Measurements from ENCODE around the gene JPH3.

JPH3 gene

DNA sequence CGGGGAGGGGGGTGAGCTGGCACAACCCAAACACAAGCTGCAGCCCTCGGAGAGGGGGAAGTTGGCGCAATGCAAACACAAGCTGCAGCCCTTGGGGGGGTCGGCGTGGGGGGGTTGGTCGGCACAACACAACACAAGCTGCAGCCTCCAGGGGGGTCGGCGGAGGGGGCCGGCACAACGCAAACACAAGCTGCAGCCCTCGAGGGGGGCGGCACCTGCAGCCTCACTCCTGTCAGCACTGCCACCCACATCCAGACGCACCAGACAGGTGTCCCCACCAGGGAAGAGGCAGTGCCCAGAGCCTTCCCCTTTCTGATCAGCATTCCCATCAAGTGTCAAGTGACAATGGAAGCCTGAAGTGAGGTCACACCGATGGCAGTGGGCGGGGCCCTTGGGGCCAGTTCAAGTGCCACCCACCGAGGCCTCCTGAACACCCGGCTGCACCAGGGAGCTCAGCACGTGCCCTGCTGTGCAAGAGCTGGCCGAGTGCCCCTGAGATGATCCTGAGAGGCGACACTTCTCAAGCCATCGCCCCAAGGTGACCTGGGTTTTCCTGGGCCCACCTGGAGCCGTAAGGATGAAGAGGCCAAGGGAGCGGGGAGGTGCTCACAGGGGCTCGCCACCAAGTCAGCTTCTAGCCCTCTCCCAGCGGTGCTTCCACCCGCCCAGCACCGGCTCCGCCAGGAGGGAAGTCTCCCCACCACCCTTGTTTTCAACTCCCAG is 104.1 kb downstream of the JPH3 start:
- H3K4me3 ChIP-seq (ENCODE audit: low read length) = no peak overlapping the region
- TF ChIP-seq, protein P1, sequence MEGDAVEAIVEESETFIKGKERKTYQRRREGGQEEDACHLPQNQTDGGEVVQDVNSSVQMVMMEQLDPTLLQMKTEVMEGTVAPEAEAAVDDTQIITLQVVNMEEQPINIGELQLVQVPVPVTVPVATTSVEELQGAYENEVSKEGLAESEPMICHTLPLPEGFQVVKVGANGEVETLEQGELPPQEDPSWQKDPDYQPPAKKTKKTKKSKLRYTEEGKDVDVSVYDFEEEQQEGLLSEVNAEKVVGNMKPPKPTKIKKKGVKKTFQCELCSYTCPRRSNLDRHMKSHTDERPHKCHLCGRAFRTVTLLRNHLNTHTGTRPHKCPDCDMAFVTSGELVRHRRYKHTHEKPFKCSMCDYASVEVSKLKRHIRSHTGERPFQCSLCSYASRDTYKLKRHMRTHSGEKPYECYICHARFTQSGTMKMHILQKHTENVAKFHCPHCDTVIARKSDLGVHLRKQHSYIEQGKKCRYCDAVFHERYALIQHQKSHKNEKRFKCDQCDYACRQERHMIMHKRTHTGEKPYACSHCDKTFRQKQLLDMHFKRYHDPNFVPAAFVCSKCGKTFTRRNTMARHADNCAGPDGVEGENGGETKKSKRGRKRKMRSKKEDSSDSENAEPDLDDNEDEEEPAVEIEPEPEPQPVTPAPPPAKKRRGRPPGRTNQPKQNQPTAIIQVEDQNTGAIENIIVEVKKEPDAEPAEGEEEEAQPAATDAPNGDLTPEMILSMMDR (conservative IDR thresholded peaks at IDR 0.05; ENCODE audit: low read depth, low read length) = no peak
- DNase-seq (ENCODE audit: low read depth) = no peak

DNA sequence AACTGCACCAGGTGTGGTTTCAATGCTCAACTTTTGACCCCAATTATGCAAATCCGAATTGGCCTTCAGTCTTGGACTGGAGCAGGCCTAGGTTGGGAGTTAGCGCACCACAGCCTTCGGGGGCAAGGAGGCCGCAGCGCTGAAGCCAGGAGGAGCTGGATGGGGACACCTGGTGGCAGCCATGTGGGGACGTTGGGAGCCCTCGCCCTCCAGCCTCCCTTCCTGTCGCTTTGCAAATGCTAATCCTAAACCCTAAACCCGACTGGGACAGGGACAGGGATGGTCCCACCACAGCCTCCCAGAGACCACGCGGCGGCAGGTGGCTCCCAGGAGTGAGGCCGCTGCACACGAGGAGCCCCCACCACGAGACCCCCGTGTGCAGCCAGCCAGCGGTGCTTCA is 104.8 kb downstream of the JPH3 start:
- DNase-seq (ENCODE audit: low read depth) = no peak
- TF ChIP-seq, protein P1 (conservative IDR thresholded peaks at IDR 0.05; ENCODE audit: low read depth, low read length) = no peak

DNA sequence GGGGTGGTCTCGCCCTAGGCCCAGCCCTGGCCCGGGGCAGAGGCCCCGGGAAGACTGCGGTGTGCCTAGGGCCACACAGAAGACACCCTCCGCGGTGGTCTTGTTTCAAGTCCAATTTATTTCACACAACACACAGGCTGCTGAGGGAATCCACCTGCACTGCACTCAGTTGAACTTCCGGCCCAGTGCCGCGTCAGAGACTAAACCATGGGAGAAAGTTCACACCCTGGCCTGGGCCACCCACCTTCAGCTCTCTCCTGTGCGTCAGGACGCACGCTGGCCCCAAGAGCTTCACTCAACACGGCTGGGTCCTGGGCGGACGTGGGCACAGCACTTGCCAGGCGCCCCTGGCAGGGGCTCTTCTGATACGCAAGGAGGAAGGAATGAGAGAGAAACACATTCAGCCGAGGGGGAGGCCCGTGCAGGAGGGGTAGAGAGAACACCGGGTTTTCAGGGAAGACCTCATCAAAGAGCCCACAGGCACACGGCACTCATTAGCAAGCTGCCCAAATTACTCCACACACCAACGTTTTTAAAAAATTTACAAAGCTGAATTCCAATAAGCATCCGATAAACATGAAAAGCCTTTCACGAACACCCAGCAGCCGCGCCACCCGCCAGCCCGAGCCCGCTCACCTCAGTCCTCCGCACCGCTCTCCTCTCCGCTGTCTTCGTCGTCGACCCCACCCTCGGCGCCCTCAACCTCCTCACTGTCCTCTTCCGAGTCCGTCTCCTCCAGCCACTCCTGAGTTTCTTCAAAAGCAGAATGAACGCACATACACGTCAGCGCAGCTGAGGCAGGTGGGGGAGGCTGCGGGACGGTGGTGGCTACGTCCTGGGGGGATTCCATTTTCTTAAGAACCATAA is 105.6 kb downstream of the JPH3 start:
- DNase-seq (ENCODE audit: low read depth) = no peak
- TF ChIP-seq, protein P1 (conservative IDR thresholded peaks at IDR 0.05; ENCODE audit: low read depth, low read length) = no peak

More for the DNA sequence above, 104.8 kb downstream of the JPH3 start:
- no peak overlapping the region for H3K4me3 ChIP-seq (ENCODE audit: low read length)

DNA sequence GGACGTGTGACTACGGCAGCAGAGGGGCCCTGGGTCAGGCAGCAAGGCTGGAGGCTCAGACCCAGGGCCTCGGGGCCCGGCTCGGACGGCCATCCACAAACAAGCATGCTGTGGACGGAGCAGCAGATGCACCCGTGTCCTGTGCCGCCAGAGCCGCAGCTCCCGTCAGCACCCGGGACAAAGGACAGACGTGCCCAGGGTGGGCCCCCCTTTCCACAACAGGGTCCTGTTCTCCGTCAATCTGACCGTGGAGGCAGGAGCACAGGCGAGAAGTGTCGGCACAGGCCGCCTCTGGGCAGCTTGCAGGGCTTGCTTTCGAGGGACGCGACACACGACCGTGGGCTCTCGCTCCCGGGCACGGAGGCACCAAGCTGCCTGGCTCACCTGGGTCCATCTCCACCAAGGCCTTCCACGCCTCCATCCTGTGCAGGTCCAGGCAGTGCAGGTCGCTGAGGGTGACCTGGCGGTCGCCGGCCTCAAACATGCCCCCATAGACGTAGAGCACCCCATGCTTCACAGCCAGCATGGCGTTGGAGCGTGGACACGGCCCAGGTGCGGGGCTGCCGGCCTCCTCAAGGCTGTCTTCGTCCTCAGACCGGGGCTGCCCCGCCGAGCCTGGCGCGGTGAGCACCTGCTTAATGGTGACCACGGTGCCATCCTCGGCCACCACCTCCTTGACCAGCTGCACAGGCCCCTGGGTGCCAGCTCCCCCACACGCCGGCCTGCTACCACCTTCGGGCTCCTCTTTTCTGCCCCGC is 106.8 kb downstream of the JPH3 start:
- DNase-seq (ENCODE audit: low read depth) = no peak
- no peak overlapping the region for H3K4me3 ChIP-seq (ENCODE audit: low read length)
- TF ChIP-seq, protein P1 (conservative IDR thresholded peaks at IDR 0.05; ENCODE audit: low read depth, low read length) = no peak

More for the DNA sequence above, 105.6 kb downstream of the JPH3 start:
- H3K4me3 ChIP-seq (ENCODE audit: low read length) = no peak overlapping the region

DNA sequence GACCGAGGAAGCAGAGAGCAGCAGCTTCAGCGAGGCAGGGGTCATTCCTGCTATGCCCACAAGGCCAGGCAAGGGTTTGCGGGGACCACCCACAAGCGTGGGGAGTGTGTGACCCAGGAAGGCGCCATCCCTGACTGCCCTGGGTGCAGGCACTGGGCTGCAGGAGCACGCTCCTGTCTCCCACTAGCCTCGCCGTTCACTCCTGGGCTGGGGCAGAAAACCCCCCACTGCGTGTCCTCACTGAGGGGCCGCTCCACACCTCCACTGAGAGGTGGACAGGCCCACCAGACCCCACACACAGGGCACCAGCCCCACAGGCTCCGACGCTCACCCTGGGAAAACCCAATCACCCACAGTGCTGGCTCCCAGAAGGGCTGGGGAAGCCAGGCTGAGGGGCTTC is 107.4 kb downstream of the JPH3 start:
- no peak for DNase-seq (ENCODE audit: low read depth)
- no peak overlapping the region for H3K4me3 ChIP-seq (ENCODE audit: low read length)
- TF ChIP-seq, protein P1 (conservative IDR thresholded peaks at IDR 0.05; ENCODE audit: low read depth, low read length) = no peak

DNA sequence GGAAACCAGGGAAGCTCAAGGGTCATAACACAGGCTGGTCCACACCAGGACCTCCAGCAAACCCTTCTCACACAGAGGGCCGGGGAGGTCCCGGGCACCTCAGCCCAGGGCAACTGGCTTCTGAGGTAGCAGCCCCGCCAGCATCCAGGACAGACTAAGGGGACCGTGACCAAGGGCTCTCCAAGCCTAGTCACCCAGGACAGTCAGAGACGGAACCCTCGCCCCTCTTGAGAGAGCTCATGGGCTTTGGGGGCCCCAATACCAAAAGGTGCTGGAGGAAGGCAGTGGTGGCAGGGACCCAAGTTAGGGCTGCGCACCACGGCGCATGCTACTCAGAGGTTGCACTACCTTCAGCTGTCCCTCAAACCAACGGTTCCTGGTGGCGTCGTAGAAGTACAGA is 108.6 kb downstream of the JPH3 start:
- TF ChIP-seq, protein P1 (conservative IDR thresholded peaks at IDR 0.05; ENCODE audit: low read depth, low read length) = no peak
- no peak overlapping the region for H3K4me3 ChIP-seq (ENCODE audit: low read length)
- DNase-seq (ENCODE audit: low read depth) = no peak
